LHCN-M2 (cell line): Measurements from ENCODE around the gene PRR15L. TPM values are rescaled to one million over a fixed set of nuclear protein-coding genes. Genes with fewer than 3 reads are reported as not detected.

Experiments
- DNase-seq: peaks from one replicate; pipeline ENCODE4 v3.0.0-alpha.2; 2012; ENCODE audit warnings: low read depth
- total RNA-seq: library from RNA; depleted of rRNA; stranded (reverse); fragments of >200 nt; gene quantifications from 2 replicates; pipeline ENCODE4 v1.2.3, GENCODE V29; 2014; rRNA removed

Gene PRR15L
- total RNA-seq, 1 experiment from 2014 or later = not detected

GRCh38 chr17:47902039-47902744, 55.5 kb downstream of the PRR15L start:
- no peak for DNase-seq

Other genes with a start within 250 kb of the PRR15L start
- gene TBX21, start 224.6 kb downstream of the PRR15L start, total RNA-seq = not detected in 2 replicates
- gene OSBPL7, start 136.1 kb downstream of the PRR15L start, total RNA-seq = 15.3 and 21.4 TPM in 2 replicates
- gene MRPL10, start 126.3 kb downstream of the PRR15L start, total RNA-seq = 45.4 and 47.5 TPM in 2 replicates
- gene LRRC46, start 126.2 kb downstream of the PRR15L start, total RNA-seq = 0.45 and 1.4 TPM in 2 replicates
- 59.8 and 60.2 TPM in 2 replicates for gene SCRN2, start 116.6 kb downstream of the PRR15L start, total RNA-seq
- not detected in 2 replicates for gene SP6, start 106.7 kb downstream of the PRR15L start, total RNA-seq
- gene SP2, start 61.6 kb downstream of the PRR15L start, total RNA-seq = 1.7 and 3.4 TPM in 2 replicates
- gene PNPO, start 16.3 kb downstream of the PRR15L start, total RNA-seq = 47.6 and 54.1 TPM in 2 replicates
- 93.8 and 94.9 TPM in 2 replicates for gene CDK5RAP3, start 13.2 kb upstream of the PRR15L start, total RNA-seq
- gene COPZ2, start 79.9 kb upstream of the PRR15L start, total RNA-seq = 70.4 and 91.8 TPM in 2 replicates
- gene NFE2L1, start 90.5 kb upstream of the PRR15L start, total RNA-seq = 101 and 123 TPM in 2 replicates
- gene CBX1, start 143.6 kb upstream of the PRR15L start, total RNA-seq = 103 and 104 TPM in 2 replicates
- gene SNX11, start 149.9 kb upstream of the PRR15L start, total RNA-seq = 9.4 and 13.1 TPM in 2 replicates